ENCODE results near the gene HHAT.

Gene HHAT

DNA sequence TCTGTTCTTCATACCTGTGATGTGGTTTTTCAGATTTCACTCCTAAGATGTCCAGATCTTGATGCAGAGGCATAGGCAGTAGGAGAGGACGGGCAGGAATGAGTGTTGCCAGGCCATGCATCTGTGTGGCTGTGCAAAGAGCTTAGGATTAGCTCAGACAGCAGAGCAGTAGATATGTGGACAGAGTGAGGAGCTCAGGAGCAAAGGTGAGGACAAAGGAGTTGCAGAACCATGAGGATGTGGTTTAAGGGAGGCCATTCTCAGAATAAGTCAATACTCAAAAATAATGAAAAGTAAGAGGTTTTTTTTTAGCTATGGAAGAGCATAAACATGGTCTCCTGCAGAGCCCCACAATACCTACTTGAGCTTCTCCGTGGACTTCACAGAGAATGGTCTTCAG, 158.3 kb downstream of the HHAT start:
- DNase-seq (ENCODE audit: low spot score), result no peak

DNA sequence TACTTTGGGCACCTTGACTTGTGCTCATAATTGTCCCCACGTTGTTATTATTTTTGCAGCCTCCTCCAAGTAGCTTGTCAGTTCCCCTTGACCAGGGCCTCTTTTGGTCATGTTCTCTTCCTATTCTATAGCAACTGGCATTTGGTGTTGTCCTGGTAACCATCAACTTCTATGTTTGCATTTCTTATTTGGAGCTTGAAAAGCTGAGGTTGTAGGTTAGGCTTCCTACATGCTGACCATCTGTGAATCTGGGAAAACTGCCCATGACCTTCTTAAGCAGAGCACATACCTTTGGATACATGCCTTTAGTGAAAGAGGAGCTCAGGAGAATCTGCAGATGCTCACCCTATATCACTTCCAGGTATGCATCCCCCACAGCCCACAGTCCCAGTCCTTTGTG, 160.8 kb downstream of the HHAT start:
- no peak for DNase-seq (ENCODE audit: low spot score)

DNA sequence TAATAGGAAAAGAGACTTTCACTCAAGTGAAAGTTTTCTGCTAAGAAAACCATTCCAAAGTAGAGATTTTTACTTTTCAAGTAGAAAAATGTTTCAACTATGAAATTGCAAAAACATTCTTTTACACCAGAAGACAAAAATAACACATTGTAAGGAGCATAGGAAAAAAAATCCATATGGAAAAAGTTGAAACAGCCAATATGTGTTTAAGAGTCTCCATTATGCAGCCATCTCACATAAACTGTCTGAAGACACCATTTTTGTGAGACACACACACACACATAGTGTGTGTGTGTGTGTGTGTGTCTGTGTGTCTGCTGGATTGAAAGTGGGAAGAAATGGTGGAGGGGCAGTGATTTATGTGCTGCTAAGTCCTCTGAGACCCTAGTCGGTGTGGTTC, 162.1 kb downstream of the HHAT start:
- DNase-seq (ENCODE audit: low spot score), result no peak

DNA sequence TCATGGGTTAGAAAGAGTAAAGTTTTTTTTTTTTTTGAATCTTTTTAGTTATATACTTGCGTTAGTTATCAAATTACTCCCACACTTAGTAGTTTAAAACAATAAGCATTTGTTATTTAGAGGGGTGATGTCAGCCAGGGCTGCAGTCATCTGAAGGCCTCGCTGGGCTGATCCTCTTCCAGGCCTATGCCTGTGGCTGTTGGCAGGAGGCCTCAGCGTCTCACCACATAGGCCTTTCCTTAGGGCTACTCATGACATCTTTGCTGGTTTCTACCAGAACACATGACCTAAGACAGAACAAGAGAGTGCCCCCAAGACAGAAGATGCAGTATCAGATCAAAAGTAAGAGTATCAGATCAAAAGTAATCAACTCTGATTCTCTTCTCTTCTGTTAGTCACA, 167.4 kb downstream of the HHAT start:
- DNase-seq (ENCODE audit: low spot score), result peak; percentile 48

DNA sequence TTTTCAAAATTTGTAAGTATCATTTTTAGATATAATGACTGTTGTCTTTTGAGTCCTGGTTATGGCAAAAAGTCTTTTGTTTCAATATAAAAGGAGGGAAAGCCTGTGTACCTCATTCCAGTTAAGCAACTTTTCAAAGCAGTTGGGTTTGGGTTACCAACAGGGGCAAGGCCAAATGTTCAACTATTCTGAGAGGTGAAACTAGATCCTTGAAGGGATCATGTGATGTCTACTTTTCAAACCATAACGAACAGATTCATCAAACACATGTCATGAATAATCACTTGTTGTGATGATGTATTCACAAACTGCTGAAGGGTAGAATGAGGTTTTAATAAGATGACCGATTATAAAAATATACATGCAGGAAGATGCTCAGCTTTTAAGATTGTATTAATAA, 171.3 kb downstream of the HHAT start:
- DNase-seq (ENCODE audit: low spot score), result no peak

DNA sequence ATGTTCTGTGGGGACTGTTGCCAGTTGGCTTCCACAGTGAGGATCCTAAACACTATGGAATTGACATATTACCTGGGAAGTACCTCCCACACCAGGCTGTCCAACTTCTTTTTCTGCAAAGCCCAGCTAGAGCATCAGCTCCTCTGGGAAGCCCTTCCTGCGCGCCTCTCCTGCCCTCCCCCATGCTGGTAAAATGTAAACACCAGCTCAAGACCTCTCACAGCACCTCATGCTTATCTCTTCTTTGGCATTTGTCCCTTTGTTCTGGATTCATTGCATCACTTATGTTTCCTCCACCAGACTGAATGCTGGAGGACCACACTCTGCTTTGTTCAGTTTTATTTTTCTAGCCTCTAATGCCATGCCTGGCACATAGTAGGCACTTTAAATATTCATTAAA, 172.1 kb downstream of the HHAT start:
- DNase-seq (ENCODE audit: low spot score), result no peak

DNA sequence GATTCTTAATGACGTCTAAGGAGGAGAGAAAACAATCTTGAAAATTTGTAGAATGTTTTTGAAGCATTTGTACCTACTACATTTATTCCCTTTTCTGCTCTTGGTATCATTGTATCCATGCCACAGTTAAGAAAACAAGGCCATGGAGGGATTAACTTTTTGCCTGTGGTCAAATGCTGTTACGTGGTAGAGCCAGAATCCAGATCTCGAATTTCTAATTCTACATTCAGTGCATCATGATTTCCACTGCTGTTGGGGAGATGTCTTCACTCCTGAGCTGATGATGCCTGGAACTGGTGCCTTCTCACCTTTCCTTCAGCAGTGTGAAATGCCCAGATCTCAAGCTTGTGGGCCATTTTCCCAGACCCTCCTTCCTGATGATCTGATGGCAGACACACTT, 175.6 kb downstream of the HHAT start:
- DNase-seq (ENCODE audit: low spot score), result no peak

DNA sequence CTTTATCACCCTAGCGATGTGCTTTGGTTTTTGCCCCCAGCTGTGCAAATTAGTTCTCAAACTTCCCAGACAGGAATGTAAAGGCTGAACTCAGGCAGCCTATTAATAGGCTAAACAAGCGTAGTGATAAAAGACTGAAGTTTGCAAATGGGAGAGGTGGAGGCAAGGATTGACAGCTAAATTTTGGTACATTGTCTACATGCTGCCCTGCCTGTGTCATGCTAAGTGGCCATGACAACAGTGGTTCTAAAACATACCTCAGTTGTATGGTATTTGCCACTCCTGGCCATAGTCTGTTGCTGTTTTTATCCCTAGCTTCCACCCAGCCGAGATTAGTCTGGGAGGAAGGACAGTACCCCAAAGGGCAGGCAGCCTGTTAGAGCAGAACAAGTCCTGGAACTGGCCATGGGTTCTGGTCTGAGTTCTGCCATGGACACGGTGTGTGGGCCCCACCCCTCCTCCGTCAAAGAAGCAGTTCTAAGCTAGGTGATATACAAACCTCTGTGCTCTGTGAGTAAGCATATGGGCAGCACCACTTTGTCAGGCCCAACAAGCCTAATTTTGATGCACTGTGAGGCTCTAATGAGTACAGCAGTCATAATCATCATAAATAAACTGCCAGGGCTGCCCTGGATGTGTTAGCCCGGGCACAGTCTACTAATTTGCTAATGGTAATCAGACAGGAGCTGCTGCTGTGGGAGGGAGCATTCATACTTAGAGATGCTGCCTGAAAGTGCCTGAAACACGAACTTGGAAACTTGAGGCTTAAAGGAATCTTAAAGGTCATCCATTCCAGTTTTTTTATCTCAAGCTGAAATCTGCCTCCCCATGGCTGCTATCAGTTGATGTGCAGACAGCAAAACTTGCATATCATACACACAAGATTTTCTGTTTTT, 177.1 kb downstream of the HHAT start:
- DNase-seq (ENCODE audit: low spot score), result no peak

DNA sequence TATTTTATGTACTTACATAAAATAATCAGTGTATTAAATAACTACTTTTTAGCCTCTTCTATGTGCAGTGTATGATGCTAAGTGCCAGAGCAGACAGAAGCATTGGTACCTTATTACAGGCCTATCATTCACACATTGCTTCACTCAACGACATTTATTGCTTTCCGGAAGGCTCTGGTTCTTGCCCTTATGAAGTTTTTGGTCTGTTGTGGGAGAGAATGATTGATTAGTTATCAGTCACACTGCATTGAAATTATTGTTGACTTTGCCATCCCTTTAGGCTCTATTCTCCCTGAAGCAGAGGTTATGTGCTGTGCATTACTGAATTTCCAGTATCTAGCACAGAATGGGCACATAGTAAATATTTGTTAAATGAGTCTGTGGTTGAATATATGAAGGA, 178.0 kb downstream of the HHAT start:
- no peak for DNase-seq (ENCODE audit: low spot score)

DNA sequence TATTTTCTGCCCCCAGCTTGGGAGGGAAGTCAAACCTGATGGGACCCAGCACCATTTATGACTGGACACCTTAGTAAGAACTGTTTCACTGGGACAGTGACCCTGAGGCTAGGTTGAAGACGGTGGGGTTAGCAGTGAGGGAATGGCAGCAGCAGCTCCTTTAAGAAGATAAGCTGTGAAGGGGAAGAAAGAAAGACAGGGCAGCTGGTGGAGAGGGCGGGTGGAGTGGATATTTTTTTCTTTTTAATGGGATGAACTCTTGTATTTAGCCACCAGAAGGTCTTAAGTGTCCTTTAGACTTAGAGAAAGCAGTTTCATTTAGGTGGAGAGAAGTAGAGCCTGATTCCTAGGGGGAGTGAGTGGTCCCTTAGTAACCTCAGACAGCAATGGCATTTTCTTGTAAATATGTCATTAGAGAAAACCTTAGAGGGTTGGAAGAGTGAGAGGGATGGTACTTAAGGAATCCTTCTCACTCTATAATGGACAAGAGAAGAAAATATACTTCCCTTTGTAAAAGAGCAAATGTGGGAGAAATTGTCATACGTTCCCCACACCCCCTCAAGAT, 187.5 kb downstream of the HHAT start:
- no peak for DNase-seq (ENCODE audit: low spot score)

DNA sequence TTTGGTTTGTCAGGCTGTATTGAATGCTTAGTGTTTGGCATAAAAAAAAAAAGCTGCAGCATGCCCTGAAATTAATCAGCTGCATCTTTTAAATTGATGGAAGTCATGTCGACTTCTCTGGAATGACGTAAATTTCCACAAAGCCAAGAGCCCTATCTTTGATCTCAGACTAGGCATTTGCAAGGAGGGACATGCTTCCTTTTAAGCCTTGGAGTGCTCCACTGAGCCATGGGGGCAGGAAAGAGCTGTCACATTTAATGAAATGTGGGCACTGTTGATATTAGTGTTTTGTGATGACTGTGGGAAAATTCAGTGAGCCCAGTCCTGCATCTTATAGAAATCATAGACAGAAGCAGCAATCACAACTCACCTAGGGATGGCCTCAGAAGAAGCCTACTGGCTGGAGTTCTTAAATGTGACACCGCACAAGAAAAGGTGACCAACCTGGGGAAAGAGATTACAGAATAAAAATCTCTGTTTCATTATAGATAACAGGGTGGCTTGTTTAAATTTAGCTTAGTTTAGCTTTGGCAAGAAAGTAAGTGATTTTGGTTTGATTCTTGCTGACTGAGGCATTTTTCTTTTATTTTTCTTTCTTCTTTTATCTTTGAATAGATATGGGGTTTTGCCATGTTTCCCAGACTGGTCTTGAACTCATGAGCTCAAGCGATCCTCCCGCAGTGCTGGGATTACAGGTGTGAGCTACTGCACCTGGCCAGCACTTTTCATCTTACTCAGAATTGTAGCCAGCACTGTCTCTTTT, 188.2 kb downstream of the HHAT start:
- DNase-seq (ENCODE audit: low spot score), result no peak

DNA sequence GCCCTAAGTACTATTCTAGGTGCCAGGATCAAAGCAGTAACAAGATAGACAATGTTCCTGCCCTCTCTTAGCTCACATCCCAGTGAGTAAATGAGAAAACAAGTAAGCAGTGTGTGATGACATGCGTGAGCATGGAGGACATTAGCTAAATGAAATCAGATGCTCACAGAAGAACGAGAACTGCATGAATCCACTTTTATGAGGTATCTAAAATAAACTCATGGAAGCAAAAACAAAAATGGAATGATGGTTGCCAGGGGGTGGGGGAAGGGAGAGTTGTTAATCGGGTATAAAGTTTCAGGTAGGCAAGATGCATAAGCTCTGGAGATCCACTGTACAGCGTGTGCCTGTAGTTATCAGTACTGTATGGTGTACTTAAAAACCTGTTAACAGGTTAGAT, 195.1 kb downstream of the HHAT start:
- no peak for DNase-seq (ENCODE audit: low spot score)

DNA sequence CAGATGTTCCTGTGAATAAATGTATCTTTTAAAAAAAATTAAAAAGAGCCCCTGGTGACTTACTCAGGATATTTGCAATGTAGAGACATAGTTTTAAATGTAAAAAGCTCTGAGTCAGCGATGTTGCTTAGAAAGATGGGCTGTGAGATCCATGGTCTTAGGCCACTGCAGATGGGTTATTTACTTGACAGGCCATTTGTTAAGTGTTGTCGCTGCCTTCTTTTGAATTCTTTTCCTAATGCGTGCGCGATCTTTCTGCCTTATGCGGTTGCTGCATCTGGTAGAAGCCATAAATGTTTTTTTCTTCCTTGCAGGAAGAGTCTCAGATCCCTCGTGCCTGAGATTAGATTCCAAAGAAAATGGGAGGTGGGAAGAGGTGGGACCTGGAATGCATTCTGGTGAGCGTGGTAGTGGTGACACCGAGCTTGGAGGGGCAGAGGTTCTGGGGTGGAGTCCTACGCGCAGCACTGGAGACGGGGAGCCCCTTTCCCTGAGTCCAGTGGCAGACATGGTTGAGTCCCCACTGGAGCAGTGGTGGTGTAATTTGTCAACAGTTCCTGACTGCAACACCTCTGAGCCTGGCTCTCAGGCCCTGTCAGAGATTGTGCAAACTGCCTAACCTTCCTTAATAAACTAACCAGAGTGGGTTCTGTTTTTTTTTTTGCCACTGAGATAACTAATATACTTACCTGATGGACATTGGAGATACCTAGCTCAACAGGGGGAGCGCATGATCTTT, 197.2 kb downstream of the HHAT start:
- DNase-seq (ENCODE audit: low spot score), result no peak

DNA sequence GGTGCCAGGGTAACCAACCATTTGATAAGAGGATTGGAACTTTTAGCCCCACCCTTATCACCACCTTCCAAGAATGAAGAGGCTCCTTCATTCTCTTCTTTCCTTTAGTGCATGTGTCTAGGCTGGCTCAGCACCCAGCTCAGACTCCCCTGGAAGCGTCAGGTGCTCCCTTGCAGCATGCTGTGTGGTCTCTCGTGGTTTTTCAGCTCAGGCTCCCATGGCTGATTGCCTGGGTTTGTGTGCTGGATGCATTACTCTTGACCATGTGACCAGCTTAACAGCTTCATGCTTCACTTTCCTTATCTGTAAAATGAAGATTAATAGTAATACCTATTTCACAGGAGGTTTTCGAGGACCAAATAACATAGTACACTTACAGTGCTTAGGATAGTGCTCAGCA, 198.4 kb downstream of the HHAT start:
- no peak for DNase-seq (ENCODE audit: low spot score)

DNA sequence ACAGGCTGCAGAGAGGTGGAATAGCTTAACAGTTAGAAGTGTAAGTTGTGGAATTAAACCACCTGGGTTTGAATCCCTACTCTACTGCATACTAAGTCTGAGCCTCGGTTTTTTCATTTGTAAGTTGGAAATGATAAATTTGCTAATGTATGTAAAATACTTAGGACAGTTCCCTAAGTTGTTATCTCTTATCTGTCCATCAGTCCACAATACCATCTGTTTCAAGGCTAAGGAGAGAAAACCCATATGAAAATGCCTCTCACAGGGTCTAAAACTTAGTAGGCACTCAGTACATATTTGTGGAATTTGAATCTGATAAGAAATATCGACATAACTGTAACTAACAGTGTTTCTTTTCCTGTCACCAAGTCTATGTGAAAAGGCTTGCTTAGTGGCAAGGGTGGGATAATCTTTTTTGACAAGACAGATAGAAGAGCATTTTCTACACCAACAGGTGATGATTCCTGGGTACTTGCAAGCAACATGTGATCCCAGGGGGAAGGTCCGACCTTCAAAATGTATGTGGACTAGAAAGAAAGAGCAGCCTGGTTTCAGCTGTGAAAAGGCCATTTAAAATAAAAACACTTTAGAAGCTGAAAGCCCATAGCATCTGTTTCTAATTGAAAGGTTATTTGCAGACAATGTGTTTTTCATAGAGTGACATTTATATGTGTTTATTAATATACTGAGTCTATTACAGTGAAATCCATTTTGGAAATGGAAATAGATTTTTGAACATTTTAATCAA, 202.9 kb downstream of the HHAT start:
- DNase-seq (ENCODE audit: low spot score), result no peak

DNA sequence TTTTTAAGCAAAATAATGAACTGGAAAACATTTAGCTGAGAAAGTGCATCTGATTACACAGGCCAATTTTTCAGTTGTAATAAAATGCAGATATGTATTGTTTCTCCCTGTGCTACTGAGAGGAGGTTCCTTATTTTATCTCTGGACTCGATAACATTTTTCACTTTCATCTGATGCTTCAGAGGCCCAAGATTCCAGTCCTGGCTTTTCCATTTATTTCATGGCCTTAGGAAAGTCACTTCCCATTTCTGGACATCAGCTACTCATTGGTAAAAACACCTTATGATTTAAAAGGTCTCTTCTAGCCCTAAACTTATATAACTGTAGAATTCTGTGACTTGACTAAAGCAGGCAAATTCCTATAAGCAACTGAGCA, 203.5 kb downstream of the HHAT start:
- no peak for DNase-seq (ENCODE audit: low spot score)

DNA sequence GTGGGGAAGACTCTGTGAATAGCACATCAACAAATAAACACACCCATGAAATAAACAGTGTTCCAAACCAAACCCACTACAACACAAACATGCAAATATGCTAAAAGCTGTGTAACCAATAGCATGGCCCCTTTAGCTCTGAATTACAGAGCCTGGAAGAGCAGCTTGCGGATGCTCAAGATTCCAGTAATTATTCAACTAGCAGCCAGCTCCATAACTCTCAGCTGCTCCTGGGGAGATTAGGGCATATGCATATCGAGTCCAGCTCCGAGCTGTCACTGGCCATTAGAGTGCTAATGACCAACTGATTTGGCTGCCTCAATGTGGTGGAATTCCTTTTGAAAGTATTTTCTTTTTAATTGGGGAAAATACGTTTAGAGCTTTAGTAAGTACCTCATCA, 207.1 kb downstream of the HHAT start:
- DNase-seq (ENCODE audit: low spot score), result no peak

DNA sequence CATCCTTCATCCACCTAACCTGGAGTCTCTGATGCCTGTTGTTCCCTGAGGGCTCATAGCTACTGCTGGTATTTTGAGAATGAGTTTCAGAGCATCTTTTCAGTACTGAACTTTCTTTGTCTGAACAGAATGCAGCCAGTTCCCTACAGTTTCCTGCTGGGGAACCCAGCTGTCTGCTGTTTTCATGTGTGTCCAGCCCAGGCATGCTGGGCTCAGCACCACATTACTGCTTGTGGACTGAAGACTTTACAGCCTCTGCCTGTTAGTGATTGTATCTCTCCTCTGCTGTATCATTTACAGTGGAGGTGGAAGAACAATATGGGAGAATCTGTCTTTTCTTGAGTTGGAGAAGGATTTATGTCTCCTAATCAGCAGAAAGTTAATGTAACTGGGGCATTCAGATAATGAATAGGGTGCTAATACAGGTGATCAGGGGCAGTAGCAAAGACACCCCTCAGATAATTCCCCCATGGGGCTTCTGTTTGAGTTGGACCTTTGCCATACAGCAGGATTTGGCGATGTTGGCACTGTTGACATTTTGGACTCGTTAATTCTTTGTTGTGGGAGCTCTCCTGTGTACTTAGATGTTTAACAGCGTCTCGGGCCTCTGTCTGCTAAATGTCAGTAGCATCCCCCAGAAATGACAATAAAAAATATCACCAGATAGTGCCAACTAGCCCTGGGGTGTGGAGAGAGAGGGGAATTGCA, 207.7 kb downstream of the HHAT start:
- peak; percentile 6 for DNase-seq (ENCODE audit: low spot score)

DNA sequence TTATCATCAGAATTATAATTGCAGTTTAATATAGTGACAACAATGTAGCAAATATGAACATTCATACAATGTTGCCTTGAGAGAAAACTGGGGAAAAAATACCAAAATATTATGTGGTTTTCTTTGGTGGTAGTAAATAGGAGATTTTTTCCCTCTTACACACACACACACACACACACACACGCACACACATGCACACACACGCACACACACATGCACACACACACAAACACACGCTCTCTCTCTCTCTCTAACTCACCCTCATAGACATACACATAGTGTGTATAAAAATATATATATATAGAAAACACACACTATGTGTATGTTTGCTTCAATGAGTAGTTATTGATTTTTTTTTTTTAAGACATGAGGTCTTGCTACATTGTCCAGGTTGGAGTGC, 211.6 kb downstream of the HHAT start:
- DNase-seq (ENCODE audit: low spot score), result no peak

DNA sequence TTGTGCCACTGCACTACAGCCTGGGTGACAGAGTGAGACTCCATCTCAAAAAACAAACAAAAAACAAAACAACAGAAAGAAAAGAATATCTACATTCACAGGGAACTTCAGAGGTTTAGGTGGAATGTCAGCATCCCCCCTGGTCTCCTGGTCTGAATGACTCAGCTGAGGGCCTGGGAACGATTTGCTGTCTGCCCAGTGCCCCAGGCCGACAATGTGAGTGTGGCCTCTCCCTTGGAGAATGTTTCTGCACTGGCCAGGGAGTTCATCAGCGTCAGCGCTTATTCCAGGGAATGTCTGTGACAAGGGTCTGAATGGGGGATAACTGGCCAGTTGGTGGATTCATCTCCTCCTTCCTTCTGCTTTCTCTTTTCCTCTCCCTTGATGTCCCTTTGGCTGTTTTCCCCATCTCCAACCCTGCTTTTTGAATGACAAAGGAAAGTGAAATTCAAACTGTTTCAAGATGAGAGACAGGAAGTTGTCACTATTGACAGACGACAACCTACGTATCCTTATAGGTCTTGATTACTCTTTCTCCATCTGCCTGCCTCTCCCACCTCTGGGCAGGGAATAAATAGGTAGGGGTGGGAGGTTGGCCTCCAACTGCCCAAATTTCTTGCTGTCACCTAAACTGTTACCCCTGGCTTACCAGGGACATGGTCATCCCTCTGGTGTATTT, 213.1 kb downstream of the HHAT start:
- no peak for DNase-seq (ENCODE audit: low spot score)

DNA sequence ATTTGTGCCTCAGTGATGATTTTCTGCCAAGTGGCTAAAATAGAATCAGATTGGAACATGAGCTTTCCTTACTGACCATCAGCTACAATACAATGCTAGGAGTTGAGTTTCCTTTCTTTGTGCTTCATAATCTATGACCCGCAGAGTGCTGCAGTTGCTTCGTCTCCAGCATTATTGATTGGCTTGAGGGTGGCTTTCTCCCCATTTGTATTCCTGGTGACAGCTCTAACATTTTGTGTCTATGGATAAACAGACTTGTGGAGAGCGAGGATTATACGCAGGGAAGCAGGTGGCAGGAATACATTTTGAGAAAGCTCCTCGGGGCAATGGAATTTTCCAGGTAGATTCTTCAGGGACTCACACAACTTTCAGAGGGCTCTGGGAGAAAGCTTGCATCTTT, 223.2 kb downstream of the HHAT start:
- no peak for DNase-seq (ENCODE audit: low spot score)
